ENCODE data around the gene COL23A1.

Gene COL23A1

GRCh38 chr5:178340637-178341036, 249.6 kb downstream of the COL23A1 start:
- Histone ChIP-seq H3K9me3 (ENCODE audit: insufficient read depth, low read length) (no peaks in the 10 kb centered on the region), H3K27me3 (ENCODE audit: low read depth, low read length) (peaks cover 7% of the 10 kb centered on the region; the same call in 1 of the 2 replicates), H3K27ac (ENCODE audit: low read length) (no peak overlapping the region), H3K4me1 (ENCODE audit: low read length) (no peaks in the 10 kb centered on the region), H4K20me1 (ENCODE audit: insufficient read depth, low read length) (no peaks in the 10 kb centered on the region), H3K36me3 (replicated peaks; ENCODE audit: low read depth, low read length) (no peaks in the 10 kb centered on the region), H3K9ac (ENCODE audit: low read length) (no peak overlapping the region), H3K4me3 (ENCODE audit: low read length) (no peak overlapping the region), H2AFZ (ENCODE audit: low read depth, low read length) (no peak overlapping the region), H3K79me2 (ENCODE audit: low read length) (no peaks in the 10 kb centered on the region), H3K4me2 (ENCODE audit: low read length) (no peak overlapping the region)
- no peak for TF ChIP-seq CTCF (IDR thresholded peaks at IDR 0.05; ENCODE audit: low read depth, low read length)
- TF ChIP-seq EZH2phosphoT487 (IDR thresholded peaks at IDR 0.05; ENCODE audit: low read depth): no peak

- H3K27me3 ChIP-seq (ENCODE audit: low read depth, low read length): peaks cover 7% of the 10 kb centered on the region; the same call in 1 of the 2 replicates
- no peaks in the 10 kb centered on the region for H3K4me1 ChIP-seq (ENCODE audit: low read length)
- TF ChIP-seq EZH2phosphoT487 (IDR thresholded peaks at IDR 0.05; ENCODE audit: low read depth) (no peak), CTCF (IDR thresholded peaks at IDR 0.05; ENCODE audit: low read depth, low read length) (no peak)
- H3K36me3 ChIP-seq (replicated peaks; ENCODE audit: low read depth, low read length): no peaks in the 10 kb centered on the region
- H4K20me1 ChIP-seq (ENCODE audit: insufficient read depth, low read length): no peaks in the 10 kb centered on the region
- H2AFZ ChIP-seq (ENCODE audit: low read depth, low read length): no peak overlapping the region
- H3K9ac ChIP-seq (ENCODE audit: low read length): no peak overlapping the region
- H3K4me3 ChIP-seq (ENCODE audit: low read length): no peak overlapping the region
- no peak overlapping the region for H3K4me2 ChIP-seq (ENCODE audit: low read length)
- H3K27ac ChIP-seq (ENCODE audit: low read length): no peak overlapping the region
- H3K9me3 ChIP-seq (ENCODE audit: insufficient read depth, low read length): no peaks in the 10 kb centered on the region
- no peaks in the 10 kb centered on the region for H3K79me2 ChIP-seq (ENCODE audit: low read length)
These were observed 250.0 kb downstream of the COL23A1 start for GRCh38 chr5:178340187-178340586.

GRCh38 chr5:178339272-178339671, 250.9 kb downstream of the COL23A1 start:
- Histone ChIP-seq H3K27me3 (ENCODE audit: low read depth, low read length) (peaks cover 7% of the 10 kb centered on the region; the same call in 1 of the 2 replicates), H3K9me3 (ENCODE audit: insufficient read depth, low read length) (no peaks in the 10 kb centered on the region), H3K4me1 (ENCODE audit: low read length) (no peaks in the 10 kb centered on the region), H3K4me3 (ENCODE audit: low read length) (no peak overlapping the region), H4K20me1 (ENCODE audit: insufficient read depth, low read length) (no peaks in the 10 kb centered on the region), H3K36me3 (replicated peaks; ENCODE audit: low read depth, low read length) (no peaks in the 10 kb centered on the region), H3K4me2 (ENCODE audit: low read length) (no peak overlapping the region), H3K79me2 (ENCODE audit: low read length) (no peaks in the 10 kb centered on the region), H3K27ac (ENCODE audit: low read length) (no peak overlapping the region), H3K9ac (ENCODE audit: low read length) (no peak overlapping the region), H2AFZ (ENCODE audit: low read depth, low read length) (no peak overlapping the region)
- TF ChIP-seq CTCF (IDR thresholded peaks at IDR 0.05; ENCODE audit: low read depth, low read length): no peak
- TF ChIP-seq EZH2phosphoT487 (IDR thresholded peaks at IDR 0.05; ENCODE audit: low read depth): no peak

DNA sequence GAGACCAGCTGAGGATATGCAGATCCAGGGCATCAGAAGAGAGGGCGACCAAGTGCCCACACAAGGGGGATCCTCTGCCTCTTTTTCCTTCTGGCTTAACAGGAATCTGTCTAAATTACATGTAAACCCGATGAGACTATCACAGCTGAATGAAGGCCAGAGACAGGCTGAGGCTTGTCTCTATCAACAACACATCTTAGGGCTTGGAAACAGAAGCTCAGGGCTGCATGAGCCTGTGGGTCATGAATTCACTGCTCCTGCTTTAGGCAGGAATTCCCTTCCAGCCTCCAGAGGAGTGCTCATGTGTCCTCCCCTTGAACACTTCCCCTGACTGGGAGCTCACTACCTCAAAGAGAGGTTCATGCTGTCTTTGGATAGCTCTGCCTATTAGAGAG, 251.4 kb downstream of the COL23A1 start:
- Histone ChIP-seq H2AFZ (ENCODE audit: low read depth, low read length) (no peak overlapping the region), H3K9ac (ENCODE audit: low read length) (no peak overlapping the region), H3K4me3 (ENCODE audit: low read length) (no peak overlapping the region), H3K36me3 (replicated peaks; ENCODE audit: low read depth, low read length) (no peaks in the 10 kb centered on the region), H3K9me3 (ENCODE audit: insufficient read depth, low read length) (no peaks in the 10 kb centered on the region), H3K27me3 (ENCODE audit: low read depth, low read length) (peaks cover 7% of the 10 kb centered on the region; the same call in 1 of the 2 replicates), H3K4me1 (ENCODE audit: low read length) (no peaks in the 10 kb centered on the region), H4K20me1 (ENCODE audit: insufficient read depth, low read length) (no peaks in the 10 kb centered on the region), H3K27ac (ENCODE audit: low read length) (no peak overlapping the region), H3K4me2 (ENCODE audit: low read length) (no peak overlapping the region), H3K79me2 (ENCODE audit: low read length) (no peaks in the 10 kb centered on the region)
- no peak for TF ChIP-seq EZH2phosphoT487 (IDR thresholded peaks at IDR 0.05; ENCODE audit: low read depth)
- no peak for TF ChIP-seq CTCF (IDR thresholded peaks at IDR 0.05; ENCODE audit: low read depth, low read length)

Measured in OCI-LY3 (cell line).